Measurements from ENCODE around the gene NME9.

The NME9 gene

DNA sequence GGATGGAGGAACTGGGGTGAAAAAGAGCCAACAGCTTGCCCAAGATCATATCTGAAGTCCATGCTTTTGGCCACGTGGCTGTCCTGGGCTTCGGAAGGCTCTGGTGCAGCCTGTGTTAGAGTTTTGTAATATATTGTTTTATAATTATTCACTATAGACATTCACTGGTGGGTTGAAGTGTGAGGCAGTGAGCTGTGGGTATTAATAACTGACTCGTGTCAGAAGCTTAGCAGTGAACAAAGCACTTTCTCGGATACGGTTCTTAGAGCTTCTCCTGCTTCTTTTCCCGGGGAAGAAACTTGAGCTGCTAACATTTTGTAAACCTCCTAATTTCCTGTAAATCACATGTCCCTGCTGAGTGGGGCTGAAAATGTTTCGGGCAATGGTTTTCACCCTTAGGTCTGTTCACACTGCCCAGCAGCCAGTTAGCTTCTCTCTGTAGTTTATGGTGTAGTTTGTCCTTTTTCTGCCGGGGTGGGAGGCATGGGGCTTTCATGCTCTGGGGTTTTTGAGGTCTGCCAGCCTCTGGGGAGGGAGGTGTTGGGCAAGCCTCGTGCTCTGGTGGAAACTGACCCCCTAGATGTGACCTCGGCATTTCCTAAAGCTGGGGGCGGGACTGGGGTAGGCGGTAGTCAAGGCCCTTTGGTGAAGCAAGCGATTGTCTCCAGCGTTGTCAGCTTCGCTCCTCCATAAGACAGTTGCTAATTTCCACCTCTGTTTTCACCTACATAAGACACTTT is 20.4 kb upstream of the NME9 start:
- no peaks in the 10 kb centered on the region for H3K9me3 ChIP-seq (ENCODE audit: control insufficient read depth in 2 of 2, low read length in 2 of 2)
- peak overlapping the region; percentile 77 for H3K27ac ChIP-seq (ENCODE audit: low read length)
- H3K9ac ChIP-seq (ENCODE audit: low read length in 2 of 2) = peak overlapping the region; percentile 39 to 75
- no peaks in the 10 kb centered on the region for H3K27me3 ChIP-seq (ENCODE audit: control insufficient read depth in 1 of 2, insufficient read depth in 2 of 2, low read length in 2 of 2)
- peaks cover 0 to 2% of the 10 kb centered on the region in 2 donors for H3K36me3 ChIP-seq (ENCODE audit: control insufficient read depth in 2 of 2, insufficient read depth in 2 of 2, low read length in 2 of 2)
- peak overlapping the region; percentile 79 to 82 for H3K4me3 ChIP-seq (ENCODE audit: low read length in 2 of 2)
- peaks cover 22% of the 10 kb centered on the region for H3K4me1 ChIP-seq (ENCODE audit: control insufficient read depth, insufficient read depth, low read length)

DNA sequence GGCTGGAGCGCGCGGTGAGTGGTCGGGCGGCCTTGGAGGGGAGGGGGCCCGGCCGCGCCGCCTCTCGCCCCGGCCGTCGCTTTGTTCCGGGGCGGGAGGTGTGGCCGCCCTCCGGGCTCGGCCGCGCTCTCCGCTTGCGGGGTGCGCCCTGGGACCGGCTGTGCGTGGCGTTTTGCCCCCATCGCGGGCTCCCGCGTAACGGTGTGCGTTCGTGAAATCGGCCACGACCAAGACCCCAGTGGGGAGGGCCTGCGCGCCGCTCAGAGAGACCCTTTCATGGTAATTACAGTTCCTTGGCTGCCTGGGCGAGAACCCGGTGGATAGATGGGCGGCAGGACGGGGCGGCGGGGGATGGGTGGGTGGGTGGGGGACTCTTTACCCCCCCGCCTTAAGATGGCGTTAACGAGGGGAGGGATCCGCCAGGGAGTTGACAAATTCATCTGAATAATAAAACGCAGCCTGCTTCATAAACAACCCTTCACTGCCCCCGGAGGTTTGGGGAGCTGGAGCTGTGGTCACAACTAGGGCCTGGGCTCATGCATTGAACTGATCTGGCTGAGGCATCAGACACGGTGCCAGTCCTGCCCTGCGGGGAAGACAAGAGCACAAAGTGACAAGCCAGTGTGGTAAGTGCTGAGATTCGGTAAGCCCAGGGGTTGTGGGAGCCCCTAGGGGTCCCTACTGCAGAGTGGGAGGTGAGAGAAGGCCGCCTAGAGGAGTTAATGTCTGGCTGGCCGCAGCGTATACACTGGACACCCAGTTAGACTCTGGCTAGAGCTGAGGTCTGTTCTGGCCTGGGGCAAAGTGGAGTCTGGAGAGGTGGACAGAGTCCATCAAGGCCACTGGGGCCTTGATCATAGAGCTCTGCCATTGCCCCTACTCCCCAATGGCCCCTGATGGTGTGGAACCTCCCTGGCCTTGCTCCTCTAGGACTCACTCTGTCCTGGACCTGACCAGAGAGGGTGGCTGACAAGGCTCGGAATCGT is 19.4 kb upstream of the NME9 start:
- no peaks in the 10 kb centered on the region for H3K9me3 ChIP-seq (ENCODE audit: control insufficient read depth in 2 of 2, low read length in 2 of 2)
- H3K4me3 ChIP-seq (ENCODE audit: low read length in 2 of 2) = peak overlapping the region; percentile 79 to 82
- peak overlapping the region; percentile 82 for H3K27ac ChIP-seq (ENCODE audit: low read length)
- peaks cover 22% of the 10 kb centered on the region for H3K4me1 ChIP-seq (ENCODE audit: control insufficient read depth, insufficient read depth, low read length)
- H3K27me3 ChIP-seq (ENCODE audit: control insufficient read depth in 1 of 2, insufficient read depth in 2 of 2, low read length in 2 of 2) = no peaks in the 10 kb centered on the region
- H3K9ac ChIP-seq (ENCODE audit: low read length in 2 of 2) = peak overlapping the region; percentile 75 to 90
- H3K36me3 ChIP-seq (ENCODE audit: control insufficient read depth in 2 of 2, insufficient read depth in 2 of 2, low read length in 2 of 2) = no peaks in the 10 kb centered on the region

DNA sequence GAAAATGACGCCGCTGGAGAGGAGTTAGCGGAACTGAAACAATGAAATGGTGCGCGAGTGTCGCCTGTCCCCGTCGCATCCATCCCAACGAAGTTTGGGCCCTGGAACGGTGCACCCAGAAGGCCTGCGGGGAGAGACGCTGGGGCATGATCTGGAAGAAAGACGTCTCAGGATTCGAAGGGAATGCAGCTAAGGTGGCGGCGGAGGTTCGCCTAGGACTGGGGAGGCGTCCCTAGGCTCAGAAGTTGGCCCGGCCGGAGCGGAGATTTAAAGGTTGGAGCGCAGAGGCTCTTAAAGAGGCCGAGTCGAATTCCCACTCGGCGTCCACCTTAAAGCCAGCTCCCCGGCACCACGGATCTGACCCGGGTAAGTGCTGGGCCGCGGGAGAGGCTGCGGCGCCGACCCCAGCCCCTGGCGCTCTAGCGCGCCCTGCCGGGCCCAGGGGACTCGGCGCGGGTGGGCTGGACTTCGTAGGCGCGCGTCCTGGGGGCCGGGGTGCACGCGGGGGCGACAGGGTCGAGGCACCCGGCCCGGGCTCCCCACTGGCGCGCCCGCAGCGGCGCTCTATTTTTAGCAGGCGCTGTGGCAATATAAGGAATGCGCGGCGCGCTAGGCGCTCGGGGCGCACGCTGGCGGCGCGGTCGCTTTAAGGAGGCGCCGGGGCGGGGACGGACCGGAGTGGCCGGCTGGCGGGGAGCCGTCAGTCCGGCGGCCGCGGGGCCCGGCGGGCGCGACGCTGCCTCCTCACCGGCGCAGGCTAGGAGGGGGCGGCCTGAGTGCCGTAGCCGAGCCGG is 18.5 kb upstream of the NME9 start, which contains the start of gene MRAS:
Gene MRAS (plus strand): TSS at position 620 of the 794 bp plus-strand sequence. CDS start 24,305 bp downstream, outside the sequence.
- Histone ChIP-seq H3K4me1 (ENCODE audit: control insufficient read depth, insufficient read depth, low read length) (peaks cover 22% of the 10 kb centered on the region), H3K27ac (ENCODE audit: low read length) (peak within 1 kb of the TSS; percentile 82), H3K27me3 (ENCODE audit: control insufficient read depth in 1 of 2, insufficient read depth in 2 of 2, low read length in 2 of 2) (no peaks in the 10 kb centered on the region), H3K36me3 (ENCODE audit: control insufficient read depth in 2 of 2, insufficient read depth in 2 of 2, low read length in 2 of 2) (no peaks in the 10 kb centered on the region), H3K9me3 (ENCODE audit: control insufficient read depth in 2 of 2, low read length in 2 of 2) (no peaks in the 10 kb centered on the region), H3K9ac (ENCODE audit: low read length in 2 of 2) (peak within 1 kb of the TSS; percentile 87 to 90), H3K4me3 (ENCODE audit: low read length in 2 of 2) (peak within 1 kb of the TSS; percentile 80 to 82)

DNA sequence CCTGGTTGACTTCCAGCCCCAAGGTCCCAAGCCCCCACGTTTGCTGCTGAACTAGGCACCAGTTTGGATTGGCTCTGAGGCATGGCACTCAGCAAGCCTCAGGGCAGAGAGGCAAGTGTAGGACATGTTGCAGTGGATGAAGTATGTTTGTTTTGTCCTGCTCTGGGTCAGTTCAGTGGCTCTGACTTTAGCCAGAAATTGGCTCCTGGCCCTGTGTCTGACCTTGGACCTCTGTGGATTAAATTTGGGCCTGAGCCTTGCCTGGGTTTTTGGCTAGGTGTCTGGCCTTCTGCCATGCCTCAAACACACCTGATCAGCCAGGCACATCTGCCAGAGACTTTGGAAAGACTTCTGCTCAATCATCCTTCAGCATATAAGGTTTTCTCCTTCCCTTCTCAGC is 15.1 kb upstream of the NME9 start:
- no peaks in the 10 kb centered on the region for H3K36me3 ChIP-seq (ENCODE audit: control insufficient read depth in 2 of 2, insufficient read depth in 2 of 2, low read length in 2 of 2)
- no peaks in the 10 kb centered on the region for H3K27me3 ChIP-seq (ENCODE audit: control insufficient read depth in 1 of 2, insufficient read depth in 2 of 2, low read length in 2 of 2)
- no peak overlapping the region for H3K4me3 ChIP-seq (ENCODE audit: low read length in 2 of 2)
- H3K9ac ChIP-seq (ENCODE audit: low read length in 2 of 2) = no peak overlapping the region
- no peak overlapping the region for H3K27ac ChIP-seq (ENCODE audit: low read length)
- no peaks in the 10 kb centered on the region for H3K9me3 ChIP-seq (ENCODE audit: control insufficient read depth in 2 of 2, low read length in 2 of 2)
- H3K4me1 ChIP-seq (ENCODE audit: control insufficient read depth, insufficient read depth, low read length) = peaks cover 7% of the 10 kb centered on the region

DNA sequence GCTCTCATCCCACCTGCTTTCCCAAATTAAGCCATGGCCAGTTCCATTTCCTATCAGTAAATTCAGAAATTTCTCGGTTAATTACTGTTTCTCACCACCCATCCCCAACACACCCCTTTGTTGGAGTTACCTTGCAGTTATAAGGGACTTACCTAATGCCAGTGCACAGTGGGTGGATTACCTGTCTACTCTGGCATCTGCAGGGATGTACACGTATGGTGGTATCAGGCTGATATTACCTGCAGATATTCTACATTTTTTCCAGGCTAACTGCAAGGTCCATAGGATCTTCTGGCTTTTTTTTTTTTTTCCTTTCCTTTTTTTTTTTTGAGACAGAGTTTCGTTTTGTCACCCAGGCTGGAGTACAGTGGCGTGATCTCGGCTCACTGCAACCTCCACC is 10.9 kb upstream of the NME9 start:
- Histone ChIP-seq H3K27me3 (ENCODE audit: control insufficient read depth in 1 of 2, insufficient read depth in 2 of 2, low read length in 2 of 2) (no peaks in the 10 kb centered on the region), H3K36me3 (ENCODE audit: control insufficient read depth in 2 of 2, insufficient read depth in 2 of 2, low read length in 2 of 2) (no peaks in the 10 kb centered on the region), H3K4me1 (ENCODE audit: control insufficient read depth, insufficient read depth, low read length) (no peaks in the 10 kb centered on the region), H3K9ac (ENCODE audit: low read length in 2 of 2) (no peak overlapping the region), H3K9me3 (ENCODE audit: control insufficient read depth in 2 of 2, low read length in 2 of 2) (no peaks in the 10 kb centered on the region), H3K4me3 (ENCODE audit: low read length in 2 of 2) (no peak overlapping the region), H3K27ac (ENCODE audit: low read length) (no peak overlapping the region)

DNA sequence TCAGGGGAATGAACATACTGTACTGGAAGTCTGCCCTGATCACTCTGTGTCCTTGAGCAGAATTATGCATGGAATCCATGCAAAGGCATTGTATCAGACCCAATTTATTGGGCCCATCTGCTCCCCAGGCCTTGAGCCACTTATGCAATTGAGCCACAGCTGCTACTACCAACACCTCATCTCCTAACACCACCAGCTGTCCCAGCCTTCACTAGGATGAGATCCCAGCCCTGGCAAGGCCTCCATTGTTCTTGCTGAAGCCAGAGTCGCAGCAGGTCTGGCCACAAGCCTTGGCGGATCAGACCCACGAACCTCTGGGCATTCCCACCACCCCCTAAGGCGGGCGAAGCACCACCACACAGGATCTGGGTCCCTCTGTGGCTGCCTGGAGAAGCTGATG is 9.2 kb upstream of the NME9 start:
- Histone ChIP-seq H3K9ac (ENCODE audit: low read length in 2 of 2) (no peak overlapping the region), H3K27me3 (ENCODE audit: control insufficient read depth in 1 of 2, insufficient read depth in 2 of 2, low read length in 2 of 2) (no peaks in the 10 kb centered on the region), H3K4me3 (ENCODE audit: low read length in 2 of 2) (no peak overlapping the region), H3K27ac (ENCODE audit: low read length) (no peak overlapping the region), H3K36me3 (ENCODE audit: control insufficient read depth in 2 of 2, insufficient read depth in 2 of 2, low read length in 2 of 2) (no peaks in the 10 kb centered on the region), H3K4me1 (ENCODE audit: control insufficient read depth, insufficient read depth, low read length) (no peaks in the 10 kb centered on the region), H3K9me3 (ENCODE audit: control insufficient read depth in 2 of 2, low read length in 2 of 2) (no peaks in the 10 kb centered on the region)

DNA sequence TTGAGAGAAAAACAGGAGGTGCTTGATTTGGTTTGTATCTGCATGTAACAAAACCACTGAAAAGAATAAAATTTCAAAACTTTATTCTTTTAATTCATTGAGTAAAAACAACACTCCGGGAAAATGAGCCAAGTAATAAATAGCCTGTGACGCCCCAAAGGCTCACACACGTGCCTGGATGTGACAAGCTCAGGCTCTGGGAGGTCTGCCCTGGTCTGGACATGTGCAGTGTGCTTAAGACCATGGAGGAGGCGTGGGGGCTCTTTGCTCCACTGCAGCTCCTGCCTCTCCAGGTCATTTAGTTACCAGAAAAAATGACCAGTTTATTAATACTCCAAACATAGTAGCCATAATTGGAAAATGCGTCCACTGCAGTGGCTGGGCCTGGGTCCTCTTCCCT is 8.6 kb upstream of the NME9 start:
- no peaks in the 10 kb centered on the region for H3K9me3 ChIP-seq (ENCODE audit: control insufficient read depth in 2 of 2, low read length in 2 of 2)
- H3K4me3 ChIP-seq (ENCODE audit: low read length in 2 of 2) = no peak overlapping the region
- no peak overlapping the region for H3K27ac ChIP-seq (ENCODE audit: low read length)
- H3K9ac ChIP-seq (ENCODE audit: low read length in 2 of 2) = no peak overlapping the region
- no peaks in the 10 kb centered on the region for H3K4me1 ChIP-seq (ENCODE audit: control insufficient read depth, insufficient read depth, low read length)
- H3K27me3 ChIP-seq (ENCODE audit: control insufficient read depth in 1 of 2, insufficient read depth in 2 of 2, low read length in 2 of 2) = no peaks in the 10 kb centered on the region
- H3K36me3 ChIP-seq (ENCODE audit: control insufficient read depth in 2 of 2, insufficient read depth in 2 of 2, low read length in 2 of 2) = no peaks in the 10 kb centered on the region

DNA sequence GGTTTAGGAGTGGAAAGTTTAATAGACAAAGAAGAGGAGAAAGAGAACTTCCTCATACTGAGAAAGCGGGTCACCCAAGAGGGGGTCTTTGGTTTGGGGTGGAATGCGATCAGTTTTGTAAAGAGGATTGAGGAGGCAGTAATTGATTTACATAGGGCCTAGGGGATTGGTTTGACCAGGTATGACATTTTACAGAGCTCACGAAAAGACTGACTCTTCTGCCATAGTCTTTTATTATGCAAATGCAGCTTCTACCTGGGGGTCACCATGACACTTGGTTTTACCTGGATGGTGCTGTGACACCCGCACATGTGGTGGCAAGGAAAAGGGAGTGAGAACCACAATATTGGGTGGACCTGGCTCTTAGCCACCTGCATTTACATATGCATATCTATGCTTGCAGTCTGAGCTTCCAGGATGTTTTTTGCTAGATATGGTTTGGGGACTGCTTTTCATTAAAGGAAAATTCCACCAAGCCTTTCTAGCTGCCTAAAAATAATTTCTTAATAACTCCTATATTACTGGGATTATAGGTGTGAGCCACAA is 6.9 kb upstream of the NME9 start:
- Histone ChIP-seq H3K27ac (ENCODE audit: low read length) (no peak overlapping the region), H3K4me1 (ENCODE audit: control insufficient read depth, insufficient read depth, low read length) (no peaks in the 10 kb centered on the region), H3K9ac (ENCODE audit: low read length in 2 of 2) (no peak overlapping the region), H3K36me3 (ENCODE audit: control insufficient read depth in 2 of 2, insufficient read depth in 2 of 2, low read length in 2 of 2) (no peaks in the 10 kb centered on the region), H3K27me3 (ENCODE audit: control insufficient read depth in 1 of 2, insufficient read depth in 2 of 2, low read length in 2 of 2) (no peaks in the 10 kb centered on the region), H3K9me3 (ENCODE audit: control insufficient read depth in 2 of 2, low read length in 2 of 2) (no peaks in the 10 kb centered on the region), H3K4me3 (ENCODE audit: low read length in 2 of 2) (no peak overlapping the region)

DNA sequence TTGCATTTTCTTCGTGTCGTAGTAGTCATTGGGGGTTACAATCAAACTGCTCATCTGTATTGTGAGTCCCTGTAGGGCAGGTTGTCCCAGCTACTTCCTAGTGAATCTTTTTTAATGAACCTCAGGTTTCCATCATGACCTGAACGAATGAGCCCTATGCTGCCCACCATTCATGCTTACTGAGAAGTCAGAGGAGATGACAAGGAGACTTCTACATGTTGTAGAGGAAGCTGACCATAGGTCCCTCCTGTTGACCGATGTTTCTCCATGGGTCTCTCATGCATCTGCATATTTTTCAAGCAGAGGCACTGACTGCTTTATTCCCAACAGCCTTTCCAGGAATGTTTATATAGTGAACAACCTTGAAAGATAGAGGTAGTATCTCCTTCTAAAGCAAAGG is 5.0 kb upstream of the NME9 start:
- H3K27me3 ChIP-seq (ENCODE audit: control insufficient read depth in 1 of 2, insufficient read depth in 2 of 2, low read length in 2 of 2) = no peaks in the 10 kb centered on the region
- no peaks in the 10 kb centered on the region for H3K9me3 ChIP-seq (ENCODE audit: control insufficient read depth in 2 of 2, low read length in 2 of 2)
- H3K9ac ChIP-seq (ENCODE audit: low read length in 2 of 2) = no peak overlapping the region
- H3K4me1 ChIP-seq (ENCODE audit: control insufficient read depth, insufficient read depth, low read length) = peaks cover 1% of the 10 kb centered on the region
- no peaks in the 10 kb centered on the region for H3K36me3 ChIP-seq (ENCODE audit: control insufficient read depth in 2 of 2, insufficient read depth in 2 of 2, low read length in 2 of 2)
- no peak overlapping the region for H3K27ac ChIP-seq (ENCODE audit: low read length)
- H3K4me3 ChIP-seq (ENCODE audit: low read length in 2 of 2) = no peak overlapping the region

DNA sequence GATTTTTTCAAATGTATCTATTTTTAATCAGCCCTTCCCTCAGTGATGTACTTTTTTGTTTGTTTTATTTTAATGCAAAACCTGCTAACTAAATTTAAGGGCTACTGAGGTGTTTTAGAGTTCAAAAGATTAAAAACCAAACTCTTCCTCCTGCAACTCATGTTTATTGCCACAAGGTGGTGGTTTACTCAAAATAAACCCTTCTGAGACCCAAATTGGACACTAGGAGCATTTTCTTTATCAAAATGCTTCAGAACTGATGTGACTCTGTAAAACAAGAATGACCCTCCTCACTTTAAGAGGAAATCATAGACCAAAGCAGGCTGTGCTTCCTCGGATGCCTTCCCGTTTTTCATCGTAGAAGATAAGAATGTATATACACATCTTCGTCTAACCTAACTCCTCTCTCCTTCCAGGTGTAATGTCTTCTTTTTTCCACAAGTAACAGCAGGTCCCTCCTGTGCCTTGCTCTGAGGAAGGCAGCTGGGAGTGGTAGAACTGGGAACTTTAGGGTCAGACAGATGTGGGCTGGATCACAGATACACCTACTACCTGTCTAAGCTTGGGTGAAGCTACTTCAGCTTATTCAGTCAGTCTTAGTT is 2.9 kb upstream of the NME9 start:
- H3K9me3 ChIP-seq (ENCODE audit: control insufficient read depth in 2 of 2, low read length in 2 of 2) = no peaks in the 10 kb centered on the region
- no peak overlapping the region for H3K27ac ChIP-seq (ENCODE audit: low read length)

More for the DNA sequence above, 2.9 kb upstream of the NME9 start:
- no peak overlapping the region for H3K9ac ChIP-seq (ENCODE audit: low read length in 2 of 2)
- H3K4me1 ChIP-seq (ENCODE audit: control insufficient read depth, insufficient read depth, low read length) = peaks cover 5% of the 10 kb centered on the region
- no peaks in the 10 kb centered on the region for H3K27me3 ChIP-seq (ENCODE audit: control insufficient read depth in 1 of 2, insufficient read depth in 2 of 2, low read length in 2 of 2)
- H3K4me3 ChIP-seq (ENCODE audit: low read length in 2 of 2) = no peak overlapping the region
- H3K36me3 ChIP-seq (ENCODE audit: control insufficient read depth in 2 of 2, insufficient read depth in 2 of 2, low read length in 2 of 2) = no peaks in the 10 kb centered on the region
